WERI-Rb-1 (cell line): ENCODE data around the gene IDH3A.
A peak's percentile ranks its signal among the peaks of the same experiment; 100 is the strongest.

Source experiments
- DNase-seq: peaks from one replicate; pipeline ENCODE4 v3.0.0-alpha.2; 2020
- H3K27ac ChIP-seq: fragments of 250-450 bp; sonication (Bioruptor Pico); 2 replicates; pipeline ENCODE4 v1.5.1; 2020; ENCODE audit warnings: mild to moderate bottlenecking, moderate library complexity
- H3K27me3 ChIP-seq: fragments of 250-450 bp; sonication (Bioruptor Pico); 2 replicates; pipeline ENCODE4 v1.5.1; 2021; ENCODE audit warnings: mild to moderate bottlenecking, low read depth, moderate library complexity; ENCODE audit not compliant: insufficient read depth, severe bottlenecking
- H3K36me3 ChIP-seq: fragments of 250-450 bp; sonication (Bioruptor Pico); 2 replicates; pipeline ENCODE4 v1.5.1; 2020; ENCODE audit warnings: mild to moderate bottlenecking, moderate library complexity
- H3K4me3 ChIP-seq: 2 replicates; pipeline ENCODE4 v1.5.1; 2011; ENCODE audit warnings: low read depth, mild to moderate bottlenecking, control low read depth, low read length
- H3K9me3 ChIP-seq: fragments of 250-450 bp; sonication (Bioruptor Pico); 2 replicates; pipeline ENCODE4 v1.5.1; 2021; ENCODE audit warnings: mild to moderate bottlenecking, moderate library complexity; ENCODE audit not compliant: severe bottlenecking
- CTCF ChIP-seq: IDR thresholded peaks from 2 replicates; pipeline ENCODE4 v1.5.1; 2011; ENCODE audit warnings: low read depth, mild to moderate bottlenecking, control low read depth, inconsistent platforms, low read length

IDH3A gene

GRCh38 chr15:78112551-78112950, 36.6 kb upstream of the IDH3A start:
- H3K27ac ChIP-seq = no peak overlapping the region
- H3K4me3 ChIP-seq = no peak overlapping the region

DNA sequence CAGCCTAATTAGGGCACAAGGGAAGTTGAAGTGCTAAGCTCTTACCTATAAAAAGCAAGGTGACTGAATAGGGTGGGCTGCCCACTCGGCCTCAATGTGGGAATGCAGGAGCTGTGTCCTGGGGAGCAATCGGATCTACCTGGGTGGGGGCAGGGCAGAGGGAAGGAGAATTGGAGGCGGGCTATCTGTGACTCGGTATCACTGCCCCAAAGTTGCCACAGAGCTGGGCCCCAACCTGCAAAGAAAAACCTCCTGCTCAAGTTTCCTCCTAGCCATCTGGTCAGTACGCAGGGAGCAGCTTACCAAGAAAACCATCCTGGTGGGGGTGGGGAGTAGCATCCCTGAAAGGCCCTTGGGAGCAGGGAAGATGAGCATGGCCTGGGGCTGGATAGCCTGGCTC, 28.6 kb upstream of the IDH3A start:
- H3K27me3 ChIP-seq = no peaks in the 10 kb centered on the region
- TF ChIP-seq CTCF = no peak
- DNase-seq = peak; percentile 94
- peak overlapping the region; percentile 86 for H3K27ac ChIP-seq
- no peaks in the 10 kb centered on the region for H3K9me3 ChIP-seq
- H3K4me3 ChIP-seq = peak overlapping the region; percentile 18
- H3K36me3 ChIP-seq = peaks cover 7% of the 10 kb centered on the region

More at GRCh38 chr15:78112551-78112950, 36.6 kb upstream of the IDH3A start:
- H3K9me3 ChIP-seq = no peaks in the 10 kb centered on the region
- H3K36me3 ChIP-seq = peaks cover 7% of the 10 kb centered on the region
- TF ChIP-seq CTCF = no peak
- no peak for DNase-seq
- H3K27me3 ChIP-seq = no peaks in the 10 kb centered on the region

GRCh38 chr15:78125267-78125666, 23.9 kb upstream of the IDH3A start:
- no peak for DNase-seq
- no peak for TF ChIP-seq CTCF

DNA sequence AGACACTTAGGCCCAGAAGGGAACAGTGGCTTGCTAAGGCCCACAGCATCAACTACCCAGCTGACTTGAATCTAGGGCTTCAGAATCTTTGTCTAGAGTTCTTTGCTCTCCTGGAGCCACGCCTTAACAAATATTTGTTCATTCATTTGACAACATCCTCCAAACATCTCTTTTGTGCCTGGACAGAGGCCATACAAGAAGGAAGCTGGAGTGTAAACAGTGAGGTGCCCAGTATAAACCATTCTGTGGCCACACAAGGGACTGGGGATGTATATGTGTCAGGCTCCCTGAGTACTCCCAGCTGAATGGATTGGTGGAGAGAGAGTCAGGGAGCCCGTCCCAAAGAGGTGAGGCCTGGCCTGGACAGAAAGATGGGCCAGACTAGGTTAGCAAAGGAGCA, 21.3 kb upstream of the IDH3A start:
- Histone ChIP-seq H3K4me3 (no peak overlapping the region), H3K9me3 (no peaks in the 10 kb centered on the region), H3K36me3 (peaks cover 3% of the 10 kb centered on the region), H3K27ac (no peak overlapping the region), H3K27me3 (no peaks in the 10 kb centered on the region)
- no peak for TF ChIP-seq CTCF
- DNase-seq = no peak

More at GRCh38 chr15:78125267-78125666, 23.9 kb upstream of the IDH3A start:
- H3K9me3 ChIP-seq = no peaks in the 10 kb centered on the region
- H3K36me3 ChIP-seq = peaks cover 7% of the 10 kb centered on the region
- no peak overlapping the region for H3K27ac ChIP-seq
- no peak overlapping the region for H3K4me3 ChIP-seq
- no peaks in the 10 kb centered on the region for H3K27me3 ChIP-seq

DNA sequence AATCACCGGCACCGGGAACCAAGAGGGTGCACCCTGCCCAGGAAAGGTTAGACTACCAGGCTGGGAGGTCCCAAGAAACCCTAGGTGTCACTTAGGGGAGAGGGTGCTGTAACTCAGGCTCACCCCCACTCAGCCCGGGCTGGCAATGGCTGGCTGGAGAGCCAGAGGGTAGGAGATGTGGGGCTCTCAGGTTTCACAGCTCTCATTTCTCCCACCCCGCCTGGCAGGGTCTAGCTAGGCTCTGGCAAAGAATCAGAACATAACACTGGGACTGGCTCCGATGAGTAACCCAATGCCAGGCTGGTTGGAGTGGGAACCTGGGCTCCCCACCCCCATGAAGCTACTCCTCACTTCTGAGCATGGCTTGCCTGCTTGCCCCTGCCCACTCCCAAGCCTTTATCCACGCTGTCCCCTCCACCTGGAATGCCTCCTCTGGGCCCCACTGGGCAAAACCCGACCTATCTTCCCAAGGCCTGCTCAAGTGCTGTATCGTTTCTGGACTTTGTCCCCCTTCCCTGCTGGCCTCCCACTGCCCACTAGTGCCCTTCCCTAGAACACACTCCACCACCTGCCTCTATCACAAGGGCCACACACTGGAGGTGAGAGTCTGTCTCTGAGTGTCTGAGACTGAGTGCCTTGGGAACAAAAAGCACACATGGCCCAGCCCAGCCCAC, 19.9 kb upstream of the IDH3A start:
- Histone ChIP-seq H3K27ac (no peak overlapping the region), H3K9me3 (no peaks in the 10 kb centered on the region), H3K36me3 (peaks cover 3% of the 10 kb centered on the region), H3K27me3 (no peaks in the 10 kb centered on the region), H3K4me3 (no peak overlapping the region)
- TF ChIP-seq CTCF = no peak
- DNase-seq = no peak

- no peak overlapping the region for H3K27ac ChIP-seq
- peaks cover 3% of the 10 kb centered on the region for H3K36me3 ChIP-seq
- no peak for DNase-seq
- H3K9me3 ChIP-seq = no peaks in the 10 kb centered on the region
- no peak overlapping the region for H3K4me3 ChIP-seq
- no peak for TF ChIP-seq CTCF
- H3K27me3 ChIP-seq = no peaks in the 10 kb centered on the region
These were observed 19.3 kb upstream of the IDH3A start for GRCh38 chr15:78129751-78130287.
